GM23338 (cell line): ENCODE measurements around the gene CPTP. TPM values are rescaled to one million over a fixed set of nuclear protein-coding genes. Genes with fewer than 3 reads are reported as not detected.

ENCODE experiments used
- ATAC-seq: fragments of 200-7000 bp; cut with Tn5 transposase; 3 replicates; pipeline ENCODE4 v1.9.1; 2020
- DNase-seq: peaks from one replicate; pipeline ENCODE4 v3.0.0-alpha.2; 2015; ENCODE audit warnings: low spot score
- H2AFZ ChIP-seq: fragments of 200-600 bp; sonication (generic); 2 replicates; pipeline ENCODE4 v1.8.0; 2016; ENCODE audit warnings: antibody characterized with exemption, mild to moderate bottlenecking, moderate library complexity
- H3F3A ChIP-seq: fragments of 200-600 bp; sonication (generic); replicated peaks from 2 replicates; pipeline ENCODE4 v1.8.0; 2017; ENCODE audit warnings: antibody characterized with exemption, mixed run types, low read depth
- H3K27ac ChIP-seq: fragments of 200-600 bp; sonication (generic); 2 replicates; pipeline ENCODE4 v1.6.1; 2016; ENCODE audit warnings: low read depth
- H3K27me3 ChIP-seq: fragments of 200-600 bp; sonication (generic); 2 replicates; pipeline ENCODE4 v1.8.0; 2016; ENCODE audit warnings: mild to moderate bottlenecking, mixed run types, moderate library complexity; ENCODE audit not compliant: insufficient read depth
- H3K36me3 ChIP-seq: fragments of 200-600 bp; sonication (generic); 2 replicates; pipeline ENCODE4 v1.8.0; 2016; ENCODE audit warnings: mild to moderate bottlenecking; ENCODE audit not compliant: insufficient read depth
- H3K4me1 ChIP-seq: fragments of 200-600 bp; sonication (generic); 2 replicates; pipeline ENCODE4 v1.8.0; 2016; ENCODE audit warnings: mild to moderate bottlenecking, moderate library complexity; ENCODE audit not compliant: insufficient read depth
- H3K4me2 ChIP-seq: fragments of 200-600 bp; sonication (generic); 2 replicates; pipeline ENCODE4 v1.7.1; 2017; ENCODE audit warnings: mixed run types
- H3K4me3 ChIP-seq: fragments of 200-600 bp; sonication (generic); 2 replicates; pipeline ENCODE4 v1.6.1; 2016; ENCODE audit warnings: mixed run types
- H3K79me2 ChIP-seq: fragments of 200-600 bp; sonication (generic); replicated peaks from 2 replicates; pipeline ENCODE4 v1.8.0; 2017; ENCODE audit warnings: mild to moderate bottlenecking; ENCODE audit not compliant: insufficient read depth
- H3K9me2 ChIP-seq: fragments of 200-600 bp; sonication (generic); 2 replicates; pipeline ENCODE4 v1.8.0; 2017; ENCODE audit not compliant: insufficient read depth
- H4K20me1 ChIP-seq: fragments of 200-600 bp; sonication (generic); replicated peaks from 2 replicates; pipeline ENCODE4 v1.8.0; 2017; ENCODE audit warnings: mild to moderate bottlenecking; ENCODE audit not compliant: insufficient read depth
- H3K27ac Mint-ChIP-seq: 2 replicates; pipeline ENCODE4 v1.8.0; 2020; ENCODE audit warnings: inconsistent platforms, mild to moderate bottlenecking, moderate library complexity, mixed read lengths
- H3K27me3 Mint-ChIP-seq: 3 replicates; pipeline ENCODE4 v1.8.0; 2022; ENCODE audit warnings: low read depth, mild to moderate bottlenecking, moderate library complexity, mixed read lengths, inconsistent platforms; ENCODE audit not compliant: insufficient read depth, poor library complexity
- H3K36me3 Mint-ChIP-seq: 3 replicates; pipeline ENCODE4 v1.8.0; 2021; ENCODE audit warnings: low read depth, mild to moderate bottlenecking, inconsistent platforms, moderate library complexity, mixed read lengths
- H3K4me1 Mint-ChIP-seq: 3 replicates; pipeline ENCODE4 v1.8.0; 2020; ENCODE audit warnings: mild to moderate bottlenecking, inconsistent platforms, mixed read lengths
- H3K4me3 Mint-ChIP-seq: 3 replicates; pipeline ENCODE4 v1.8.0; 2021; ENCODE audit warnings: moderate library complexity, mild to moderate bottlenecking, inconsistent platforms, mixed read lengths
- H3K9me3 Mint-ChIP-seq: 3 replicates; pipeline ENCODE4 v1.8.0; 2020; ENCODE audit warnings: moderate library complexity, mild to moderate bottlenecking, inconsistent platforms, mixed read lengths
- CREB1 ChIP-seq: fragments of 250-450 bp; sonication (Bioruptor Pico); IDR thresholded peaks from 2 replicates; pipeline ENCODE4 v1.5.0; 2020; ENCODE audit warnings: low read depth, mild to moderate bottlenecking, moderate library complexity
- CTCF ChIP-seq, 2 experiments: fragments of 200-600 bp in 1 of 2; sonication (generic) in 1 of 2; conservative IDR thresholded peaks; 2 replicates each; pipeline versions ENCODE4 v1.5.1 to v1.6.1; 2016 to 2017; ENCODE audit warnings: antibody characterized with exemption in 2 of 2, low read depth in 2 of 2, mild to moderate bottlenecking in 2 of 2, moderate library complexity in 1 of 2
- ETS1 ChIP-seq: IDR thresholded peaks from 2 replicates; pipeline ENCODE4 v1.6.1; 2016; ENCODE audit warnings: antibody characterized with exemption
- EZH2 ChIP-seq: fragments of 200-600 bp; sonication (generic); IDR thresholded peaks from one replicate; pipeline ENCODE4 v1.8.0; 2017; ENCODE audit warnings: antibody characterized with exemption, mild to moderate bottlenecking, low read depth; ENCODE audit not compliant: unreplicated experiment
- EZH2phosphoT487 ChIP-seq: fragments of 200-600 bp; sonication (generic); IDR thresholded peaks from one replicate; pipeline ENCODE4 v1.8.1; 2018; ENCODE audit warnings: antibody characterized with exemption; ENCODE audit not compliant: unreplicated experiment
- JUNB ChIP-seq: IDR thresholded peaks from one replicate; pipeline ENCODE4 v1.6.1; 2016; ENCODE audit warnings: antibody characterized with exemption; ENCODE audit not compliant: unreplicated experiment
- NANOG ChIP-seq: IDR thresholded peaks from 2 replicates; pipeline ENCODE4 v1.6.1; 2016; ENCODE audit warnings: antibody characterized with exemption, borderline replicate concordance
- POLR2AphosphoS5 ChIP-seq: IDR thresholded peaks from 2 replicates; pipeline ENCODE4 v1.6.1; 2016; ENCODE audit warnings: antibody characterized with exemption, low read depth
- REST ChIP-seq: IDR thresholded peaks from one replicate; pipeline ENCODE4 v1.6.1; 2018; ENCODE audit warnings: antibody characterized with exemption; ENCODE audit not compliant: unreplicated experiment
- STAT1 ChIP-seq: IDR thresholded peaks from one replicate; pipeline ENCODE4 v1.6.1; 2016; ENCODE audit warnings: antibody characterized with exemption; ENCODE audit not compliant: unreplicated experiment
- ZNF114 ChIP-seq: fragments of 250-450 bp; sonication (Bioruptor Pico); IDR thresholded peaks from 2 replicates; pipeline ENCODE4 v1.5.0; 2020; ENCODE audit warnings: mild to moderate bottlenecking, moderate library complexity
- ZNF331 ChIP-seq: fragments of 250-450 bp; sonication (Bioruptor Pico); IDR thresholded peaks from 2 replicates; pipeline ENCODE4 v1.5.0; 2020; ENCODE audit warnings: low read depth, mild to moderate bottlenecking, moderate library complexity
- ZNF462 ChIP-seq: fragments of 250-450 bp; sonication (Bioruptor Pico); IDR thresholded peaks from 2 replicates; pipeline ENCODE4 v1.5.0; 2020; ENCODE audit warnings: mild to moderate bottlenecking, moderate library complexity
- polyA plus RNA-seq: library from polyadenylated mRNA; unstranded; fragments of >200 nt; fragmentation: Nextera tagmentation; extraction: Ambion mirVana; gene quantifications from 2 replicates; pipeline ENCODE4 v1.2.1, GENCODE V29; 2016
- total RNA-seq: library from RNA; depleted of rRNA; stranded (reverse); fragments of >200 nt; shearing (Covaris generic); gene quantifications from 2 replicates; pipeline ENCODE4 v1.2.3, GENCODE V29; 2014

CPTP gene
- total and polyA plus RNA-seq, 2 experiments from 2014 or later, result 8.1 to 13.5 TPM

GRCh38 chr1:1332774-1333480, 8.3 kb downstream of the CPTP start:
- Histone ChIP-seq H3K4me2 (no peak overlapping the region), H3K9me2 (no peaks in the 10 kb centered on the region), H4K20me1 (no peaks in the 10 kb centered on the region), H2AFZ (no peak overlapping the region), H3K27me3 (no peaks in the 10 kb centered on the region), H3K4me3 (no peak overlapping the region), H3K4me1 (no peaks in the 10 kb centered on the region), H3K79me2 (no peaks in the 10 kb centered on the region), H3K36me3 (no peaks in the 10 kb centered on the region), H3K27ac (no peak overlapping the region), H3F3A (peaks cover 18% of the 10 kb centered on the region; the same call in 1 of the 2 replicates)
- Mint-ChIP-seq H3K27ac (no peak overlapping the region), H3K27me3 (peaks cover 10% of the 10 kb centered on the region), H3K4me3 (no peak overlapping the region), H3K4me1 (no peaks in the 10 kb centered on the region), H3K36me3 (peaks cover 5% of the 10 kb centered on the region; the same call in 2 of the 3 replicates), H3K9me3 (no peaks in the 10 kb centered on the region)
- TF ChIP-seq EZH2phosphoT487 (no peak), STAT1 (no peak), JUNB (no peak), CTCF (conservative IDR thresholded peaks at IDR 0.05; ENCODE audit: low read depth in 2 of 2) (no peak), REST (no peak), NANOG (no peak), EZH2 (no peak), POLR2AphosphoS5 (no peak; the same call in 1 of the 2 replicates), CREB1 (no peak), ZNF462 (CRISPR knock-in tag) (no peak), ETS1 (no peak), ZNF114 (CRISPR knock-in tag) (no peak), ZNF331 (no peak)
- ATAC-seq, result no peak
- no peak for DNase-seq
